T-helper 1 cell treated with Interleukin-12 subunit alpha and Interleukin-12 subunit beta and Interleukin-4 antibody, amounts not matched to agents 30 μg/mL and 1 μg/mL, for 36 hours (primary cell): ENCODE results near the gene RMI2.

Experiments
- H3K27ac Mint-ChIP-seq: one replicate; pipeline ENCODE4 v1.8.0; 2021; ENCODE audit warnings: mild to moderate bottlenecking, mixed read lengths
- H3K27me3 Mint-ChIP-seq: one replicate; pipeline ENCODE4 v1.8.0; 2021; ENCODE audit warnings: low read depth, mixed read lengths
- H3K36me3 Mint-ChIP-seq: one replicate; pipeline ENCODE4 v1.8.0; 2021; ENCODE audit warnings: low read depth, mixed read lengths
- H3K4me1 Mint-ChIP-seq: one replicate; pipeline ENCODE4 v1.8.0; 2021; ENCODE audit warnings: low read depth, mixed read lengths
- H3K4me3 Mint-ChIP-seq: one replicate; pipeline ENCODE4 v1.8.0; 2021; ENCODE audit warnings: mild to moderate bottlenecking, moderate library complexity, mixed read lengths
- H3K9me3 Mint-ChIP-seq: one replicate; pipeline ENCODE4 v1.8.0; 2021; ENCODE audit warnings: mixed read lengths

The RMI2 gene

GRCh38 chr16:11398136-11398535 lies 52.9 kb downstream of the RMI2 start:
- Mint-ChIP-seq H3K27ac (no peak overlapping the region), H3K4me1 (peaks cover 3% of the 10 kb centered on the region), H3K27me3 (no peaks in the 10 kb centered on the region), H3K36me3 (no peaks in the 10 kb centered on the region), H3K4me3 (no peak overlapping the region), H3K9me3 (no peaks in the 10 kb centered on the region)

DNA sequence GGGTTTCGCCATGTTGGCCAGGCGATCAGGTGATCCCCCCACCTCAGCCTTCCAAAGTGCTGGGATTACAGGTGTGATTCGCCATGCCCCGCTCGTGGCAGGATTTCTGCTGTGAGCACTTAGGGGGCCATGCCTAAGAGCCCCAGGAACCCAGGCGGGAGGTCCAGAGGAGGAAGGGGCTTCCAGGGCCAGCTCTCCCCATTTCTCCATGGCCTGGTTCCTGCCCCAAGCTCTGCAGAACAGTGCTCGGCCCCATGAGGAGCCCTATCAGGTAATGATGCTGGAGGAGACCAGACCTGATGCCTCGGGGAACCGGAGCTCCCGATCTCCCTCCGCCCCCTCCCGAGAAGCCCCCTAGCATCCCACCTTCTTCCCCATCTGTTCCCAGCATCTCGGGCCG lies 53.6 kb downstream of the RMI2 start:
- peaks cover 3% of the 10 kb centered on the region for H3K4me1 Mint-ChIP-seq
- H3K27ac Mint-ChIP-seq, result no peak overlapping the region
- H3K9me3 Mint-ChIP-seq, result no peaks in the 10 kb centered on the region
- no peaks in the 10 kb centered on the region for H3K27me3 Mint-ChIP-seq
- H3K36me3 Mint-ChIP-seq, result no peaks in the 10 kb centered on the region
- no peak overlapping the region for H3K4me3 Mint-ChIP-seq

- Mint-ChIP-seq H3K27ac (no peak overlapping the region), H3K36me3 (no peaks in the 10 kb centered on the region), H3K27me3 (no peaks in the 10 kb centered on the region), H3K9me3 (no peaks in the 10 kb centered on the region), H3K4me1 (peaks cover 3% of the 10 kb centered on the region), H3K4me3 (no peak overlapping the region)
Measured at GRCh38 chr16:11399261-11399831, 54.1 kb downstream of the RMI2 start.

GRCh38 chr16:11400076-11400475 lies 54.8 kb downstream of the RMI2 start:
- H3K27me3 Mint-ChIP-seq, result no peaks in the 10 kb centered on the region
- no peaks in the 10 kb centered on the region for H3K36me3 Mint-ChIP-seq
- no peaks in the 10 kb centered on the region for H3K9me3 Mint-ChIP-seq
- H3K4me3 Mint-ChIP-seq, result no peak overlapping the region
- no peak overlapping the region for H3K27ac Mint-ChIP-seq
- H3K4me1 Mint-ChIP-seq, result peaks cover 3% of the 10 kb centered on the region
